ENCODE data around the gene SNRNP40.
"Not testable (repeated sequence)": the region's sequence is repeated elsewhere in the genome, so short reads cannot be mapped to it uniquely, and the experiment has no call there.

The SNRNP40 gene

GRCh38 chr1:31282426-31282825 lies 14.2 kb downstream of the SNRNP40 start:
- not testable (repeated sequence) for DNase-seq (ENCODE audit: low read depth)

GRCh38 chr1:31273619-31274018 lies 23.0 kb downstream of the SNRNP40 start:
- DNase-seq (ENCODE audit: low read depth), result no peak

- no peak for DNase-seq (ENCODE audit: low read depth)
These were observed 24.2 kb downstream of the SNRNP40 start for GRCh38 chr1:31272369-31272768.

GRCh38 chr1:31266547-31266946 lies 30.0 kb downstream of the SNRNP40 start:
- no peak for DNase-seq (ENCODE audit: low read depth)

GRCh38 chr1:31264790-31265386 lies 31.7 kb downstream of the SNRNP40 start:
- DNase-seq (ENCODE audit: low read depth), result no peak

- DNase-seq (ENCODE audit: low read depth), result no peak
These were observed 33.2 kb downstream of the SNRNP40 start for GRCh38 chr1:31263408-31263807.

- not testable (repeated sequence) for DNase-seq (ENCODE audit: low read depth)
These were observed 34.2 kb downstream of the SNRNP40 start for GRCh38 chr1:31262393-31262792.

GRCh38 chr1:31261916-31262315 lies 34.7 kb downstream of the SNRNP40 start:
- no peak for DNase-seq (ENCODE audit: low read depth)

GRCh38 chr1:31259746-31260145 lies 36.8 kb downstream of the SNRNP40 start:
- no peak for DNase-seq (ENCODE audit: low read depth)

GRCh38 chr1:31258581-31258980 lies 38.0 kb downstream of the SNRNP40 start:
- DNase-seq (ENCODE audit: low read depth), result no peak

GRCh38 chr1:31257213-31257612 lies 39.4 kb downstream of the SNRNP40 start:
- DNase-seq (ENCODE audit: low read depth), result no peak

- no peak for DNase-seq (ENCODE audit: low read depth)
These were observed 46.7 kb downstream of the SNRNP40 start for GRCh38 chr1:31249854-31250253.

GRCh38 chr1:31248276-31248675 lies 48.3 kb downstream of the SNRNP40 start:
- no peak for DNase-seq (ENCODE audit: low read depth)

- DNase-seq (ENCODE audit: low read depth), result no peak
These were observed 52.3 kb downstream of the SNRNP40 start for GRCh38 chr1:31244326-31244725.

- no peak for DNase-seq (ENCODE audit: low read depth)
These were observed 52.9 kb downstream of the SNRNP40 start for GRCh38 chr1:31243501-31244286.

GRCh38 chr1:31241321-31241720 lies 55.3 kb downstream of the SNRNP40 start:
- DNase-seq (ENCODE audit: low read depth), result no peak

- DNase-seq (ENCODE audit: low read depth), result no peak
These were observed 56.8 kb downstream of the SNRNP40 start, which contains the start of gene NKAIN1 for GRCh38 chr1:31239653-31240241. Gene NKAIN1, minus strand, starts transcription at chr1:31239887. Its CDS starts 340 bp downstream, at chr1:31239547.

- no peak for DNase-seq (ENCODE audit: low read depth)
These were observed 57.5 kb downstream of the SNRNP40 start for GRCh38 chr1:31238986-31239613.

- no peak for DNase-seq (ENCODE audit: low read depth)
These were observed 58.0 kb downstream of the SNRNP40 start for GRCh38 chr1:31238612-31238985.

GRCh38 chr1:31234870-31235269 lies 61.7 kb downstream of the SNRNP40 start:
- DNase-seq (ENCODE audit: low read depth), result no peak

GRCh38 chr1:31234123-31234708 lies 62.4 kb downstream of the SNRNP40 start:
- no peak for DNase-seq (ENCODE audit: low read depth)

- no peak for DNase-seq (ENCODE audit: low read depth)
These were observed 63.9 kb downstream of the SNRNP40 start for GRCh38 chr1:31232689-31233088.
